Gastroesophageal sphincter (tissue), 3 donors: ENCODE results near the gene TMTC4.

Experiments used
- CTCF ChIP-seq, 4 experiments: fragments of 200-600 bp in 2 of 4; fragments of 450-650 bp in 2 of 4; sonication (generic) in 1 of 4; IDR thresholded peaks; one replicate each; pipeline ENCODE4 v1.5.1; 2017 to 2019; ENCODE audit warnings: antibody characterized with exemption in 4 of 4, mild to moderate bottlenecking in 2 of 4, moderate library complexity in 2 of 4
- EP300 ChIP-seq: sonication (generic); formaldehyde crosslinking; IDR thresholded peaks from one replicate; pipeline ENCODE4 v1.6.1; 2017; ENCODE audit warnings: antibody characterized with exemption, mild to moderate bottlenecking
- POLR2A ChIP-seq, 2 donors: fragments of 450-650 bp; IDR thresholded peaks; one replicate each; pipeline ENCODE4 v1.6.1; 2017; ENCODE audit warnings: antibody characterized with exemption in 2 of 2, mild to moderate bottlenecking in 2 of 2, moderate library complexity in 1 of 2
- POLR2AphosphoS5 ChIP-seq: sonication (generic); formaldehyde crosslinking; IDR thresholded peaks from one replicate; pipeline ENCODE4 v1.6.1; 2017; ENCODE audit warnings: antibody characterized with exemption

- no peak for TF ChIP-seq POLR2A (IDR thresholded peaks at IDR 0.05)
- no peak for TF ChIP-seq POLR2AphosphoS5
- TF ChIP-seq CTCF (IDR thresholded peaks at IDR 0.05): no peak
- TF ChIP-seq EP300: no peak
Observed at GRCh38 chr13:100660761-100661160, 13.8 kb downstream of the TMTC4 start.
